Endothelial cell of umbilical vein (primary cell): ENCODE results near the gene YPEL1.

Experiments used
- FOS ChIP-seq: IDR thresholded peaks from 2 replicates; pipeline ENCODE4 v1.6.1; 2011; ENCODE audit warnings: mild to moderate bottlenecking, low read length, moderate library complexity, borderline replicate concordance; ENCODE audit not compliant: insufficient read depth
- POLR2A ChIP-seq: IDR thresholded peaks from 2 replicates; pipeline ENCODE4 v1.6.1; 2012; ENCODE audit warnings: low read depth, mild to moderate bottlenecking, control low read depth, low read length
- POLR2AphosphoS5 ChIP-seq: IDR thresholded peaks from 2 replicates; pipeline ENCODE4 v1.6.1; 2012; ENCODE audit warnings: low read depth, mild to moderate bottlenecking, control low read depth, low read length, moderate library complexity; ENCODE audit not compliant: insufficient read depth
- TF ChIP-seq, protein P1 (sequence below), 2 donors: IDR thresholded peaks; 1 replicate in 1 of 2; 2 replicates in 1 of 2; pipeline ENCODE4 v1.5.1; 2011; ENCODE audit warnings: low read length in 2 of 2, mild to moderate bottlenecking in 2 of 2, moderate library complexity in 2 of 2, control low read depth in 1 of 2, inconsistent platforms in 1 of 2, low read depth in 1 of 2; ENCODE audit not compliant: insufficient read depth in 1 of 2; ENCODE audit errors: extremely low read depth in 1 of 2

GRCh38 chr22:21693999-21694341 is 41.6 kb downstream of the YPEL1 start:
- no peak for TF ChIP-seq POLR2A
- TF ChIP-seq FOS = no peak
- no peak for TF ChIP-seq POLR2AphosphoS5
- TF ChIP-seq, protein P1, sequence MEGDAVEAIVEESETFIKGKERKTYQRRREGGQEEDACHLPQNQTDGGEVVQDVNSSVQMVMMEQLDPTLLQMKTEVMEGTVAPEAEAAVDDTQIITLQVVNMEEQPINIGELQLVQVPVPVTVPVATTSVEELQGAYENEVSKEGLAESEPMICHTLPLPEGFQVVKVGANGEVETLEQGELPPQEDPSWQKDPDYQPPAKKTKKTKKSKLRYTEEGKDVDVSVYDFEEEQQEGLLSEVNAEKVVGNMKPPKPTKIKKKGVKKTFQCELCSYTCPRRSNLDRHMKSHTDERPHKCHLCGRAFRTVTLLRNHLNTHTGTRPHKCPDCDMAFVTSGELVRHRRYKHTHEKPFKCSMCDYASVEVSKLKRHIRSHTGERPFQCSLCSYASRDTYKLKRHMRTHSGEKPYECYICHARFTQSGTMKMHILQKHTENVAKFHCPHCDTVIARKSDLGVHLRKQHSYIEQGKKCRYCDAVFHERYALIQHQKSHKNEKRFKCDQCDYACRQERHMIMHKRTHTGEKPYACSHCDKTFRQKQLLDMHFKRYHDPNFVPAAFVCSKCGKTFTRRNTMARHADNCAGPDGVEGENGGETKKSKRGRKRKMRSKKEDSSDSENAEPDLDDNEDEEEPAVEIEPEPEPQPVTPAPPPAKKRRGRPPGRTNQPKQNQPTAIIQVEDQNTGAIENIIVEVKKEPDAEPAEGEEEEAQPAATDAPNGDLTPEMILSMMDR (IDR thresholded peaks at IDR 0.05; ENCODE audit: extremely low read depth in 1 of 2, insufficient read depth in 1 of 2, low read depth in 1 of 2, low read length in 2 of 2) = no peak
